Measurements from ENCODE around the gene E2F2.

E2F2 gene

DNA sequence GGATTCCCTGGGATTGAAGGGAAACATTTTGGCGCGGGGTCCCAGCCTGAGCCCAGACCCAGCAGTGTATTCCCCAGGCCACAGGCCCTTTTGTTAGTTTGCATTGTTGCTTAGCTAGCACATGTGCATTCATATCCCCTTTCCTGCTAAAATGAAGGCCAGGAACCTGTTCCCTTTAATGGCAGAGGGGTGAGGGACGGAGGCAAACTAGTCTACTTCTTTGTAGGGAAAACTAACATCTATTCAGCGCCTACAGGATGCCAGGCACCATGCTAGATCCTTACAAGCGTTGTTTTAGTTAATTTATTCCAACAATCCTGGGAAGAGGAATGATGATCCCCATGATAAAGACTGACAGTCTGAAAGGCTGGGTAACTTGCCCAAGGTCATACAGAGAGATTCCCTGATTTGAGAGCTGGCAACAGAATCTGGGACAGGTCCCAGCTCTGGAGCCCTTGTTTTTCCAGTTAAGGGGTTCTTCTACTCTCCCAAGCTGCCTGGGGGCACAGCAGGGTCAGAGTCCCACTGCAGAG, 595 bp upstream of the E2F2 start:
- H3K9ac ChIP-seq (ENCODE audit: low read length), result peak overlapping the region; percentile 75
- H3K4me2 ChIP-seq (ENCODE audit: low read length), result peak overlapping the region; percentile 84
- H3K27ac ChIP-seq (ENCODE audit: low read depth, low read length, poor library complexity, severe bottlenecking), result peak overlapping the region; percentile 67
- peak overlapping the region; percentile 91 for H3K4me3 ChIP-seq (ENCODE audit: low read depth, low read length, poor library complexity, severe bottlenecking)
- no peak overlapping the region for H2AFZ ChIP-seq (ENCODE audit: low read length)
- H3K4me1 ChIP-seq (ENCODE audit: insufficient read depth, low read length, severe bottlenecking), result peaks cover 57% of the 10 kb centered on the region
- no peaks in the 10 kb centered on the region for H3K9me2 ChIP-seq (ENCODE audit: low read depth, low read length)
- H3K9me3 ChIP-seq (ENCODE audit: low read length), result no peaks in the 10 kb centered on the region
- peaks cover 28% of the 10 kb centered on the region for H3K79me2 ChIP-seq (ENCODE audit: insufficient read depth, low read length)
- TF ChIP-seq, protein P1, sequence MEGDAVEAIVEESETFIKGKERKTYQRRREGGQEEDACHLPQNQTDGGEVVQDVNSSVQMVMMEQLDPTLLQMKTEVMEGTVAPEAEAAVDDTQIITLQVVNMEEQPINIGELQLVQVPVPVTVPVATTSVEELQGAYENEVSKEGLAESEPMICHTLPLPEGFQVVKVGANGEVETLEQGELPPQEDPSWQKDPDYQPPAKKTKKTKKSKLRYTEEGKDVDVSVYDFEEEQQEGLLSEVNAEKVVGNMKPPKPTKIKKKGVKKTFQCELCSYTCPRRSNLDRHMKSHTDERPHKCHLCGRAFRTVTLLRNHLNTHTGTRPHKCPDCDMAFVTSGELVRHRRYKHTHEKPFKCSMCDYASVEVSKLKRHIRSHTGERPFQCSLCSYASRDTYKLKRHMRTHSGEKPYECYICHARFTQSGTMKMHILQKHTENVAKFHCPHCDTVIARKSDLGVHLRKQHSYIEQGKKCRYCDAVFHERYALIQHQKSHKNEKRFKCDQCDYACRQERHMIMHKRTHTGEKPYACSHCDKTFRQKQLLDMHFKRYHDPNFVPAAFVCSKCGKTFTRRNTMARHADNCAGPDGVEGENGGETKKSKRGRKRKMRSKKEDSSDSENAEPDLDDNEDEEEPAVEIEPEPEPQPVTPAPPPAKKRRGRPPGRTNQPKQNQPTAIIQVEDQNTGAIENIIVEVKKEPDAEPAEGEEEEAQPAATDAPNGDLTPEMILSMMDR (IDR thresholded peaks at IDR 0.05; ENCODE audit: low read length), result no peak
- TF ChIP-seq EZH2 (IDR thresholded peaks at IDR 0.05; ENCODE audit: borderline replicate concordance, low read length), result no peak
- H3K27me3 ChIP-seq (ENCODE audit: insufficient read depth, low read length), result no peaks in the 10 kb centered on the region
- H4K20me1 ChIP-seq (ENCODE audit: insufficient read depth, low read length), result no peaks in the 10 kb centered on the region
- no peaks in the 10 kb centered on the region; the same call in 1 of the 2 replicates for H3F3A ChIP-seq (ENCODE audit: insufficient read depth, low read length)
- peaks cover 9% of the 10 kb centered on the region; the same call in 1 of the 2 replicates for H3K36me3 ChIP-seq (ENCODE audit: insufficient read depth, low read length)

DNA sequence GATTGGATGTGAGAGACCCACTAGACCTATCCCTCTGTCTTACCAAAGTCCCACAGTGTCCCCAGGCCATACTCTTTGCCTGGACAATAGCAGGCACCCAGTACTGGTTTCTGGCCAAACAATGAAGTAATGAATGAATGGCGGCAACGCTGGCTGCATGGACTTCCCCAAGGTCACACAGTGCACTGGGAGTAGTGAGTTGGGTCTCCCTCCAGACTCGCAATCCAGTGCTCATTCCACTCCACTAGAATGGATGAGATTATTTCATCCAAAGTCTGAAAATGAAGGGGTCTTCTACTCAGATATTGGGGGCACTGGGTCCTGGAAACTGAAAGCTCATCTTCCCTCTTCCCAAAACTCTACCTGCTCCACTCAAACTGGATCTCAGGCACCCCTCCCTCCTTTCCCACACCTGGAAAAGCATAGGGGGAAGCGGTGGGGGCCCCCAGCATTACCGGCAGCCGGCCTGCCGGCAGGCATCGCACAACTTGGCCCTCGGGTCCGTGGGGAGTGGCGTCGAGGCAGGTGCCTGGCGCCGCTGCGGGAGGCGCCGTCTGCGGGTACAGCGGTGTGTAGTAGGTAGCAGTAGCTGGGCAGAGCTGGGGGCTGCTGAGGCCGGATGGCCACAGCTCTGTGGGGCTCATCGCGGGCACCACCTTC, 816 bp downstream of the E2F2 start:
- peaks cover 72% of the 10 kb centered on the region for H3K4me1 ChIP-seq (ENCODE audit: insufficient read depth, low read length, severe bottlenecking)
- H3K27me3 ChIP-seq (ENCODE audit: insufficient read depth, low read length), result no peaks in the 10 kb centered on the region
- no peaks in the 10 kb centered on the region for H3K9me2 ChIP-seq (ENCODE audit: low read depth, low read length)
- TF ChIP-seq, protein P1 (IDR thresholded peaks at IDR 0.05; ENCODE audit: low read length), result no peak
- TF ChIP-seq EZH2 (IDR thresholded peaks at IDR 0.05; ENCODE audit: borderline replicate concordance, low read length), result no peak
- no peaks in the 10 kb centered on the region for H3K9me3 ChIP-seq (ENCODE audit: low read length)
- H3K36me3 ChIP-seq (ENCODE audit: insufficient read depth, low read length), result peaks cover 17% of the 10 kb centered on the region; the same call in 1 of the 2 replicates
- peak overlapping the region; percentile 91 for H3K27ac ChIP-seq (ENCODE audit: low read depth, low read length, poor library complexity, severe bottlenecking)
- H3K9ac ChIP-seq (ENCODE audit: low read length), result peak overlapping the region; percentile 97
- H3K4me2 ChIP-seq (ENCODE audit: low read length), result peak overlapping the region; percentile 97
- H4K20me1 ChIP-seq (ENCODE audit: insufficient read depth, low read length), result no peaks in the 10 kb centered on the region
- H3K4me3 ChIP-seq (ENCODE audit: low read depth, low read length, poor library complexity, severe bottlenecking), result peak overlapping the region; percentile 91
- H3F3A ChIP-seq (ENCODE audit: insufficient read depth, low read length), result no peaks in the 10 kb centered on the region; the same call in 1 of the 2 replicates
- H3K79me2 ChIP-seq (ENCODE audit: insufficient read depth, low read length), result peaks cover 41% of the 10 kb centered on the region
- no peak overlapping the region for H2AFZ ChIP-seq (ENCODE audit: low read length)

DNA sequence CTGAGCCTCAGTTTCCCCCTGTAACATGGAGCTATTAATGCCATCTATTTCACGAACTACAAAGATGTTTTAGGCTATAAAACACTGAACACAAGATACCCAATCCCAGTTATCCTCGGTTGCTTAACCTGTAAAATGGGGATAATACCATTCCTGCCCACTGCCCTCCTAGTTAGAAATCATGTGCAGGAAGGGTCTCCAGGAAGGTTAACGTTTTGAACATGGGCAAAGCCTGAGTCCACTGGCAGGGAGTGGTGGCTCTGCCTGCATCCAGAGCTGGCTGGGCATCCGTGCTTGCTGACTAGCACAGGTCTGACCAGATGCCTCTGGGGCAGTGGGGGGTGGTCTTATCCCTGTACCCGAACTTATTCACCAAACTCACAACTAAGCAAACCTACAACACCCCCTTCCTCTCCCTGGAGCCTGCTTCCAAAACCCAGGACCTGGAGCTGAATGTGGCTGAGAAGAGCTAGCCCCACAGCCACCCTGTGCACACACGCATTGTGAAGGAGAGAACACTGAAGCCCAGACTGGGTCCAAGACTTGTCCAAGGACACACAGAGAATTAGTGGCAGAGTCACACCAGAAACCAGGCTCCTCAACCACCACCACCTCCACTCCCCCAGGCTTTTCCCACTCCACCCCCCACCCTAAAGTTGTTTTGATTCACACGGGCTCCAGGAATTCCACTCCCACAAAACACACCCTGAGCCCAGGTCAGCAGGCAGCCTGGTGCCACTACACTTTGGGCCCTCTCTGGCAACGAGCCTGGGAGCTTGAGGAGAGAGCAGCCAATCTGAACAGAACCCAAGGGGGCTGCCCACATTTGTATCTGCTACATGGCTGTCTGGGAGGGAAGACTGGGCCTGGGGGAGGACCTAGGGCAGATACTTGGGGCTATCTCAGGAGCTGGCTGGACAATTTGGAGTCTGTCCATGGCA, 1.6 kb downstream of the E2F2 start:
- no peaks in the 10 kb centered on the region for H3K27me3 ChIP-seq (ENCODE audit: insufficient read depth, low read length)
- H3K79me2 ChIP-seq (ENCODE audit: insufficient read depth, low read length), result peaks cover 41% of the 10 kb centered on the region

More for the DNA sequence above, 1.6 kb downstream of the E2F2 start:
- Histone ChIP-seq H3F3A (ENCODE audit: insufficient read depth, low read length) (no peaks in the 10 kb centered on the region; the same call in 1 of the 2 replicates), H3K36me3 (ENCODE audit: insufficient read depth, low read length) (peaks cover 19% of the 10 kb centered on the region; the same call in 1 of the 2 replicates), H3K4me2 (ENCODE audit: low read length) (peak overlapping the region; percentile 97), H3K9me2 (ENCODE audit: low read depth, low read length) (no peaks in the 10 kb centered on the region), H3K9me3 (ENCODE audit: low read length) (no peaks in the 10 kb centered on the region), H3K4me3 (ENCODE audit: low read depth, low read length, poor library complexity, severe bottlenecking) (peak overlapping the region; percentile 91), H3K9ac (ENCODE audit: low read length) (peak overlapping the region; percentile 97), H4K20me1 (ENCODE audit: insufficient read depth, low read length) (no peaks in the 10 kb centered on the region), H3K27ac (ENCODE audit: low read depth, low read length, poor library complexity, severe bottlenecking) (peak overlapping the region; percentile 91), H3K4me1 (ENCODE audit: insufficient read depth, low read length, severe bottlenecking) (peaks cover 80% of the 10 kb centered on the region), H2AFZ (ENCODE audit: low read length) (no peak overlapping the region)
- TF ChIP-seq, protein P1 (IDR thresholded peaks at IDR 0.05; ENCODE audit: low read length), result no peak
